SJCRH30 (cell line): ENCODE results near the gene LRP2. TPM values are rescaled to one million over a fixed set of nuclear protein-coding genes. Genes with fewer than 3 reads are reported as not detected.

Experiments used
- DNase-seq, 2 experiments: peaks; one replicate each; pipeline ENCODE4 v3.0.0-alpha.2; 2015 to 2020
- H3K27ac ChIP-seq: fragments of 250-450 bp; sonication (Bioruptor Pico); 2 replicates; pipeline ENCODE4 v1.5.1; 2020; ENCODE audit warnings: mild to moderate bottlenecking, moderate library complexity
- H3K27me3 ChIP-seq: fragments of 250-450 bp; sonication (Bioruptor Pico); 2 replicates; pipeline ENCODE4 v1.5.1; 2020; ENCODE audit warnings: mild to moderate bottlenecking, moderate library complexity
- H3K36me3 ChIP-seq: fragments of 250-450 bp; sonication (Bioruptor Pico); 2 replicates; pipeline ENCODE4 v1.5.1; 2020; ENCODE audit warnings: mild to moderate bottlenecking, moderate library complexity
- H3K4me1 ChIP-seq: fragments of 250-450 bp; sonication (Bioruptor Pico); 2 replicates; pipeline ENCODE4 v1.5.1; 2020; ENCODE audit warnings: mild to moderate bottlenecking, moderate library complexity
- H3K4me3 ChIP-seq: fragments of 250-450 bp; sonication (Bioruptor Pico); 2 replicates; pipeline ENCODE4 v1.5.1; 2020; ENCODE audit warnings: mild to moderate bottlenecking, moderate library complexity
- H3K9me3 ChIP-seq: fragments of 250-450 bp; sonication (Bioruptor Pico); replicated peaks from 2 replicates; pipeline ENCODE4 v1.5.1; 2020; ENCODE audit warnings: mild to moderate bottlenecking, moderate library complexity
- total RNA-seq: library from RNA; depleted of rRNA; stranded (reverse); fragments of >200 nt; shearing (Covaris generic); gene quantifications from 2 replicates; pipeline ENCODE4 v1.2.3, GENCODE V29; 2014; rRNA removed

LRP2 gene
- total RNA-seq, 1 experiment from 2014 or later = not detected

DNA sequence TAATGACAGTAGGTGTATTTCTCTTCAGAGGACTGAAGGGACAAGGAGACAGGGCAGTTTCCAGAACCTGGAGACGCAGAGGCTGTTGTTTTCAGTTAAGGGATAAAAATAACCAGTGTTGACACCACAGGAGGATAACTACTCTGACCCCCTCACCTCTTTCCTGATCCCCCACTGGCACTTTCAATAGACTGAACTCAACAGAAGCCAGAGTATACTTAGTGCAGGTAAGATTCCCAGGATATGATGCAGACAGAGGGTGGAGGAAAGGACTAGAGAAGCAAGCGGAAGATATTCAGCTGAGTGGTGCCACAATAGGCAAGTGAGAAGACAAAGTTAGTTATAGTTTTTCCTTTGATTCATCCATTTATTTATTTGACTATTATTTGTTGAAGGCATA lies 273.2 kb downstream of the LRP2 start:
- Histone ChIP-seq H3K9me3 (no peaks in the 10 kb centered on the region), H3K4me3 (no peak overlapping the region), H3K27me3 (no peaks in the 10 kb centered on the region), H3K27ac (no peak overlapping the region), H3K36me3 (no peaks in the 10 kb centered on the region), H3K4me1 (no peaks in the 10 kb centered on the region)
- no peak for DNase-seq

GRCh38 chr2:169087757-169088379 lies 274.5 kb downstream of the LRP2 start:
- H3K4me3 ChIP-seq = no peak overlapping the region
- no peak overlapping the region for H3K27ac ChIP-seq
- H3K4me1 ChIP-seq = no peaks in the 10 kb centered on the region
- no peaks in the 10 kb centered on the region for H3K36me3 ChIP-seq
- H3K9me3 ChIP-seq = no peaks in the 10 kb centered on the region
- DNase-seq = no peak
- no peaks in the 10 kb centered on the region for H3K27me3 ChIP-seq

GRCh38 chr2:169086893-169087467 lies 275.4 kb downstream of the LRP2 start:
- Histone ChIP-seq H3K4me3 (no peak overlapping the region), H3K27ac (no peak overlapping the region), H3K36me3 (no peaks in the 10 kb centered on the region), H3K9me3 (no peaks in the 10 kb centered on the region), H3K27me3 (no peaks in the 10 kb centered on the region), H3K4me1 (no peaks in the 10 kb centered on the region)
- DNase-seq = no peak

DNA sequence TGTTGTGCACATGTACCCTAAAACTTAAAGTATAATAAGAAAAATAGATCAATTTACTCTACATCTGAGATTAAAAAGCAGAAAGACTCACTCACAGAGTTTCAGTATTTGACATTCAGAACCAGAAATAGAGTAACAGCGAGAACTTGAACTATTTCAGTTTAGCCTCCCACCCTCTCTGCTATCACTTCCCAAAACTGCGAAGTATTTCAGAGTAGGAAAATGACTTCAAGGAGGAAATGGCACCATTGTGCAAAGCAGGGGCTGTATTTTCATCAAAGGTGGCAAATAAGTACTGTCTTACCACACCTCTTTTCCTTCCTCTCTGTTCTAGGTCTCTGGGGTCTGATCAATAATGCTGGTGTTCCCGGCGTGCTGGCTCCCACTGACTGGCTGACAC lies 279.3 kb downstream of the LRP2 start:
- no peak for DNase-seq
- Histone ChIP-seq H3K4me3 (no peak overlapping the region), H3K4me1 (no peaks in the 10 kb centered on the region), H3K27ac (no peak overlapping the region), H3K27me3 (no peaks in the 10 kb centered on the region), H3K9me3 (no peaks in the 10 kb centered on the region), H3K36me3 (no peaks in the 10 kb centered on the region)

GRCh38 chr2:169081551-169081950 lies 280.8 kb downstream of the LRP2 start:
- no peak overlapping the region for H3K27ac ChIP-seq
- no peaks in the 10 kb centered on the region for H3K36me3 ChIP-seq
- H3K4me1 ChIP-seq = no peaks in the 10 kb centered on the region
- no peak overlapping the region for H3K4me3 ChIP-seq
- DNase-seq = no peak
- no peaks in the 10 kb centered on the region for H3K9me3 ChIP-seq
- no peaks in the 10 kb centered on the region for H3K27me3 ChIP-seq

GRCh38 chr2:169080250-169081069 lies 281.9 kb downstream of the LRP2 start:
- H3K27me3 ChIP-seq = no peaks in the 10 kb centered on the region
- no peaks in the 10 kb centered on the region for H3K4me1 ChIP-seq
- H3K27ac ChIP-seq = no peak overlapping the region
- no peak for DNase-seq
- no peak overlapping the region for H3K4me3 ChIP-seq
- no peaks in the 10 kb centered on the region for H3K9me3 ChIP-seq
- H3K36me3 ChIP-seq = no peaks in the 10 kb centered on the region

- H3K27me3 ChIP-seq = no peaks in the 10 kb centered on the region
- no peak overlapping the region for H3K27ac ChIP-seq
- no peak overlapping the region for H3K4me3 ChIP-seq
- no peak for DNase-seq
- H3K9me3 ChIP-seq = no peaks in the 10 kb centered on the region
- no peaks in the 10 kb centered on the region for H3K36me3 ChIP-seq
- no peaks in the 10 kb centered on the region for H3K4me1 ChIP-seq
Observed at GRCh38 chr2:169077674-169078240, 284.6 kb downstream of the LRP2 start.

Other genes starting within 250 kb of the LRP2 start
- gene BBS5, start 117.0 kb upstream of the LRP2 start, total RNA-seq = 4.1 and 5.4 TPM in 2 replicates
- gene KLHL41, start 147.2 kb upstream of the LRP2 start, total RNA-seq = 21.1 and 26.1 TPM in 2 replicates
- 33.2 and 40.0 TPM in 2 replicates for gene FASTKD1, start 211.3 kb upstream of the LRP2 start, total RNA-seq
- gene PPIG, start 221.8 kb upstream of the LRP2 start, total RNA-seq = 41.1 and 56.2 TPM in 2 replicates